Right lung (tissue), 5 donors: ENCODE results near the gene MTCP1. TPM values are rescaled to one million over a fixed set of nuclear protein-coding genes. Genes with fewer than 3 reads are reported as not detected.

Experiments used
- polyA plus RNA-seq, 5 donors: library from polyadenylated mRNA; unstranded; fragments of 120-200 nt; gene quantifications; one replicate each; pipeline versions ENCODE4 v1.2.1 to v1.2.3, GENCODE V29; 2013; ENCODE audit warnings: inconsistent platforms in 1 of 5, low replicate concordance in 1 of 5; ENCODE audit not compliant: insufficient read length in 5 of 5, insufficient read depth in 1 of 5

The MTCP1 gene
- polyA plus RNA-seq, 5 donors, result 17.4 to 26.1 (median 20.5) TPM

Other genes starting within 250 kb of the MTCP1 start
- gene SMIM9, start 236.5 kb downstream of the MTCP1 start, polyA plus RNA-seq, result not detected
- gene F8A1, start 184.8 kb downstream of the MTCP1 start, polyA plus RNA-seq, result 10 to 100 TPM in 4 of 5 donors, 1 to 10 TPM in 1; 9.3 to 22.4 (median 15.7) TPM
- gene F8, start 48.4 kb downstream of the MTCP1 start, polyA plus RNA-seq, result 1 to 10 TPM; 3.7 to 5.9 (median 4.7) TPM
- gene FUNDC2, start 44.3 kb downstream of the MTCP1 start, polyA plus RNA-seq, result 100 to 1,000 TPM; 108 to 133 (median 113) TPM
- gene CMC4, start within 50 bp of the MTCP1 start, polyA plus RNA-seq, result 10 to 100 TPM in 1 of 5 donors, 1 to 10 TPM in 4; 6.7 to 12.6 (median 8.5) TPM
- gene BRCC3, start 372 bp upstream of the MTCP1 start, polyA plus RNA-seq, result 10 to 100 TPM; 18.6 to 25.3 (median 23.2) TPM
- 10 to 100 TPM; 61.6 to 90.1 (median 68.6) TPM for gene VBP1, start 145.3 kb upstream of the MTCP1 start, polyA plus RNA-seq
- 1 to 10 TPM in 3 of 5 donors, under 1 TPM in 2; 0.77 to 1.2 (median 1.0) TPM for gene RAB39B, start 193.4 kb upstream of the MTCP1 start, polyA plus RNA-seq